Measurements from ENCODE around the gene AWAT1.
"Not testable (repeated sequence)": the region's sequence is repeated elsewhere in the genome, so short reads cannot be mapped to it uniquely, and the experiment has no call there.

The AWAT1 gene

GRCh38 chrX:70234355-70234754, at the start of gene AWAT1:
TSS of gene AWAT1 (plus strand) at chrX:70234655. CDS start at chrX:70234696, 41 bp downstream.
- DNase-seq, result no peak

- DNase-seq, result no peak
These were observed 44.2 kb upstream of the AWAT1 start for GRCh38 chrX:70190225-70190624.

- DNase-seq, result peak in 1 of 2 donors; percentile 22
These were observed 37.3 kb upstream of the AWAT1 start for GRCh38 chrX:70196961-70197720.

GRCh38 chrX:70201732-70202131, 32.7 kb upstream of the AWAT1 start:
- no peak for DNase-seq

GRCh38 chrX:70208479-70208878, 26.0 kb upstream of the AWAT1 start:
- no peak for DNase-seq

GRCh38 chrX:70209570-70209969, 24.9 kb upstream of the AWAT1 start:
- DNase-seq, result not testable (repeated sequence)

GRCh38 chrX:70219938-70220764, 14.3 kb upstream of the AWAT1 start:
- DNase-seq, result no peak

- no peak for DNase-seq
These were observed 8.4 kb upstream of the AWAT1 start for GRCh38 chrX:70226048-70226447.

- no peak for DNase-seq
These were observed 7.8 kb upstream of the AWAT1 start for GRCh38 chrX:70226687-70227086.

GRCh38 chrX:70231666-70232065, 2.8 kb upstream of the AWAT1 start:
- DNase-seq, result no peak

GRCh38 chrX:70240751-70241150, 6.3 kb downstream of the AWAT1 start:
- DNase-seq, result no peak

- no peak for DNase-seq
These were observed 7.0 kb downstream of the AWAT1 start for GRCh38 chrX:70241501-70241900.

GRCh38 chrX:70243601-70244000, 9.1 kb downstream of the AWAT1 start:
- not testable (repeated sequence) for DNase-seq

- no peak for DNase-seq
These were observed 10.4 kb downstream of the AWAT1 start for GRCh38 chrX:70244881-70245280.

GRCh38 chrX:70247252-70247651, 12.8 kb downstream of the AWAT1 start:
- no peak for DNase-seq

GRCh38 chrX:70252491-70252890, 18.0 kb downstream of the AWAT1 start:
- no peak for DNase-seq

- DNase-seq, result no peak
These were observed 19.1 kb downstream of the AWAT1 start for GRCh38 chrX:70253377-70254062.

- DNase-seq, result no peak
These were observed 19.6 kb downstream of the AWAT1 start for GRCh38 chrX:70254063-70254400.

- DNase-seq, result no peak
These were observed 20.5 kb downstream of the AWAT1 start for GRCh38 chrX:70254909-70255308.

GRCh38 chrX:70255452-70255851, 21.0 kb downstream of the AWAT1 start:
- no peak for DNase-seq

GRCh38 chrX:70257423-70258288, 23.2 kb downstream of the AWAT1 start:
- no peak for DNase-seq

GRCh38 chrX:70260104-70260503, 25.6 kb downstream of the AWAT1 start, which contains the start of gene P2RY4:
TSS of gene P2RY4 (minus strand) at chrX:70260204. CDS start at chrX:70259624, 580 bp downstream.
- no peak for DNase-seq
